GM10266 (cell line): ENCODE measurements around the gene CD109.
"Not testable (repeated sequence)": the region's sequence is repeated elsewhere in the genome, so short reads cannot be mapped to it uniquely, and the experiment has no call there.

Source experiments
- DNase-seq: peaks from one replicate; pipeline ENCODE4 v3.0.0; 2012; ENCODE audit errors: extremely low spot score
- TF ChIP-seq, protein P1 (sequence below): IDR thresholded peaks from 2 replicates; pipeline ENCODE4 v1.5.1; 2012; ENCODE audit warnings: mild to moderate bottlenecking, low read depth; ENCODE audit not compliant: control insufficient read depth, insufficient read depth; ENCODE audit errors: missing control alignments

CD109 gene

DNA sequence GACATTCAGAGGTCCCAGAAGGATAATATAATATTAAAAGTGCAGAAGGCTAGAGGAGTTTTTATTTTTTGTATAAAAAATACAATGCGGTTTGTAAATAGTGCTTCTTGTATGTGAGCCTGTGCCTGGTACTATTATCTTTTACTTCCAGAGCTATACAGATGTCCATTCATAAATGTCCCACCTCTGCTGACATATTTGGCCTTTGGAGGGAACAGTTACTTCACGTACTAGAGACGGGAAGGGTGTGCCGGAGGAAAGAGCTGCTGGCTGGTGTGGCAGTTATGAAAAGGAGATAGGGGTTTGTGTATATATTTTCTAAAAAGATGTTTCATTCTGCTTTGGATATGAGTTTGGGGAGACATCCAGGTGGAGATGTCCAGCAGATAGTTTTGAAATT, 8.8 kb downstream of the CD109 start:
- DNase-seq, result no peak
- TF ChIP-seq, protein P1, sequence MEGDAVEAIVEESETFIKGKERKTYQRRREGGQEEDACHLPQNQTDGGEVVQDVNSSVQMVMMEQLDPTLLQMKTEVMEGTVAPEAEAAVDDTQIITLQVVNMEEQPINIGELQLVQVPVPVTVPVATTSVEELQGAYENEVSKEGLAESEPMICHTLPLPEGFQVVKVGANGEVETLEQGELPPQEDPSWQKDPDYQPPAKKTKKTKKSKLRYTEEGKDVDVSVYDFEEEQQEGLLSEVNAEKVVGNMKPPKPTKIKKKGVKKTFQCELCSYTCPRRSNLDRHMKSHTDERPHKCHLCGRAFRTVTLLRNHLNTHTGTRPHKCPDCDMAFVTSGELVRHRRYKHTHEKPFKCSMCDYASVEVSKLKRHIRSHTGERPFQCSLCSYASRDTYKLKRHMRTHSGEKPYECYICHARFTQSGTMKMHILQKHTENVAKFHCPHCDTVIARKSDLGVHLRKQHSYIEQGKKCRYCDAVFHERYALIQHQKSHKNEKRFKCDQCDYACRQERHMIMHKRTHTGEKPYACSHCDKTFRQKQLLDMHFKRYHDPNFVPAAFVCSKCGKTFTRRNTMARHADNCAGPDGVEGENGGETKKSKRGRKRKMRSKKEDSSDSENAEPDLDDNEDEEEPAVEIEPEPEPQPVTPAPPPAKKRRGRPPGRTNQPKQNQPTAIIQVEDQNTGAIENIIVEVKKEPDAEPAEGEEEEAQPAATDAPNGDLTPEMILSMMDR, result no peak

DNA sequence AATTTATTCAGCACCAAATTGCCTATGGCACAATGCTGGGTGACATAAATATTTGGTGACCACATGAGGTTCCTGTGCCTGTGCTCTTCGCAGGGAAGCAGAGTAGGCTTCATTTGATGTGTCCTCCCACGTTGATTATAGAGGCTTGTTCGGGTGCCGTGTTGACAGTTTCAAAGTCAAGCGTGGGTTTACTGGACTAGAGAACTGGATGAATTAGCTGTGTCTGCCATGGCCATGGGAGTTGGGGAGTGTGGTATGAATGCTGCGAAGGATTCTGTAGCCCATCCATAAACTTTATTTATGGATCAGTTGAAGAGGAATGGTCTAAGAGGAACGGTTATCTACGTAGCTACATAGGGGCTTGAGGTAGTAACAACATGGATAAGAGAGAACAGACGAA, 11.0 kb downstream of the CD109 start:
- TF ChIP-seq, protein P1, result no peak
- no peak for DNase-seq

DNA sequence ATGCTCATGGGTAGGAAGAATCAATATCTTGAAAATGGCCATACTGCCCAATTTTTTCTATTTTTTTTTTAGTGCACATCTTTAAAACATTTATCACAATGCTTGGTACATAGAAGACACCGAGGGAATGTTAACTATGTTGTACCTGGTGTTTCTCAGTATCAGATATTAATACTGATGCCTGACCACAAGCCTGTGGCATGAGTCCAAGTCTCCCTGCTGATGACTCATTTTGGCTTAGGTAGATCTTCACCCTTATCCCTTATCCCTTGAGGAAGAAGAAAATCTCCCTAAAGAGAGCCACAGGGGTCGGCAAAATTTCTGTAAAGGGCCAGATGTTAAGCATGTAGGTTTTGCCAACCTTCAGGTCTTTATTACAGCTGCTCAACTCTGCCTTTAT, 14.5 kb downstream of the CD109 start:
- TF ChIP-seq, protein P1, result no peak
- DNase-seq, result no peak

DNA sequence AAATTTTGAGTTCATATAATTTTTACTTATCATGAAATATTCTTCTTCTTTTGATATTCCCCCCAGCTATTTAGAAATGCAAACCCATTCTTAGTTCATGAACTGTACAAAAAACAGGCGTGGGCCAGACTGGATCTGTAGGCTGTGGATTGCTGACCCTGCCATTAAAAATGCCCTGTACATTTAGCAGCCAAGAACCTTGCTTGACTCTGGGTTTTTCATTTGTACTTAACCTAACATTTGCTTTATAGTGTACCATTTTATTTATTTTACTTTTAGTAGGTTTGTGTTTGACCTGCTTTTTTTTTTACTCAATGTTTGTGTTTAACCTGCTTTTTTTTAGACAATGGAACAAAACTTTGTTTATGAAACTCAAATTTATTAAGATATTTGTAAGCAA, 14.9 kb downstream of the CD109 start:
- TF ChIP-seq, protein P1, result no peak
- no peak for DNase-seq

DNA sequence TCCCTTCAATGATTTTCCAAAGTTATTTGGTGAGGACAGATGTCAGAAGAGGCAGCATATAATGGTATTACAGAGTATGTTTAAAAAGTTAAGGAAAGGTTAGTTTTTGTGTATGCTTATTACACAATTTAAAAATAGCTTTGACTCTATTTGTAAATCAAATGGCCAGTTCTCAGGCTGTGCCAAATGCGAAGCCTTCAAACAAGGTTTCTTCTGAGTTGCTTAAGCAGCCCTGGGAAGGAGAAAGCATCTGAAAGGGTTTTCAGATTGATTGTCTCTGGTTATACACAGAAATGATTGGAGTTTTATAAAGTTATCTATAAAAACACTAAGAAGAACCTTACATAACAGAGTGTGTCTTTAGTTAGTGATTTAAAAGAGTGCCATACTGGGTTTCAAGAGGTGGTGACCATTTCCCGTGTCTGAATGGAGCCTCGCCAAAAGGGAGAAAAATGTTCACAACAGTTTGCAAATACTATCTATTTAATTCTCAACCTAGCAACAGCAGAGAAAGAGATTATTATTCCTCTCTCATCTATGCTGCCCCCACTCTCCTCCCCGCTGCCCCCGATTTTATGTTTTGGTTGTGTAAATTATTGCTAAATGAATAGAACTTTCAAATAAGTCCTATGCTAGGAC, 16.7 kb downstream of the CD109 start:
- DNase-seq, result no peak
- TF ChIP-seq, protein P1, result no peak

DNA sequence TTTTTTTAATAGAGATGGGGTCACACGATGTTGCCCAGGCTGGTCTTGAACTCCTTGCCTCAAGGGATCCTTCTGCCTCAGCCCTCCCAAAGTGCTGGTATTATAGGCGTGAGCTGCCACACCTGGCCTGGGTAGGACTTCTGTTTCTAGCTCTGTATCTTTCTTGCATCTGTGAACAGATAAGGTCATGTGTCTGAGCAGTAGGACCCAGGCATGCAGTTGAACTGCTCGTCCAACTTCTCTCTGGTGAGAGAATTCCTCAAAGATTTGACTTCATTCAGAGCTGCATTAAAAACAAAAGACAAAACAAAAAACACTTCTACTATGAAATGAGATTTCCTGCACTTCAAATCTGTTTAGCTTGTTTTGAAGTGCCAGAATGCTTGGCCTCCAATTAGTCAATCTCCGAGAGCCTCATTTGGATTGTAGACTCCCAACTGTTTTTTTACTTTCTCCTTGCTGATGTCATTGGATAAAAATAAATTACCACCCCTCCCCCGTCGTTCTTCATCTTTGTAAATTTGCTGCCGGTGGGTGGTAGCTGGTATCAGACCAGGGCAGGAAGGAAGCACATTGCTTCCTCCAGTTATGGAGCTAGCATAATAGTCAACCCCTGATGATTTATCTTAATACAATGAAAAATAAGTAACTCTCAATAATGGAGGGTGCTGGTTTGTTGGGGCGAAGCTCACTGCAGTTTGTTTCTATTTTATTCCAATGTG, 17.6 kb downstream of the CD109 start:
- TF ChIP-seq, protein P1, result no peak
- DNase-seq, result no peak

DNA sequence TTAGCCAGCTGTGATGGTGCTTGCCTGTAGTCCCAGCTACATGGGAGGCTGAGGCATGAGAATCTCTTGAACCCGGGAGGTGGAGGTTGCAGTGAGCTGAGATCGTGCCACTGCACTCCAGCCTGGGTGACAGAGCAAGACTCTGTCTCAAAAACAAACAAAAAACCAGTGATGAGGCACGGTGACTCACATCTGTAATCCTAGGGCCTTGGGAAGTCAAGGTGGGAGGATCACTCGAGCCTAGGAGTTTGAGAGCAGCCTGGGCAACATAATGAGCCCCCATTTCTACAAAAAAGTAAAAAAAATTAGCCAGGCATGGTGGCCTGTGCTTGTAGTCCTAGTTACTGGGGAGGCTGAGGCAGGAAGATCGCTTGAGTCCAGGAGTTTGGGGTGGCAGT, 19.1 kb downstream of the CD109 start:
- DNase-seq, result not testable (repeated sequence)
